Panc1 (cell line): ENCODE results near the gene TNNC1. TPM values are rescaled to one million over a fixed set of nuclear protein-coding genes. Genes with fewer than 3 reads are reported as not detected.

Experiments
- ATAC-seq: fragments of 200-7000 bp; cut with Tn5 transposase; 2 replicates; pipeline ENCODE4 v1.9.1; 2020; ENCODE audit warnings: mild to moderate bottlenecking, moderate library complexity
- BruUV-seq: library from RNA; stranded (reverse); fragments of 400-500 nt; replicated peaks from 2 replicates; lab custom pipeline; 2021; lab: Mats Ljungman, UMichigan
- CTCF ChIA-PET: fragments of 300-600 bp; sonication (Branson Sonifier 250); formaldehyde crosslinking; loops from one replicate; lab custom pipeline; 2022; ENCODE audit warnings: antibody characterized with exemption; lab: Charles Lee
- POLR2A ChIA-PET: fragments of 300-600 bp; sonication (Branson Sonifier 250); formaldehyde crosslinking; loops from one replicate; lab custom pipeline; 2022; ENCODE audit warnings: antibody characterized with exemption; lab: Charles Lee
- DNase-seq: peaks from one replicate; pipeline ENCODE4 v3.0.0-alpha.2; 2010; ENCODE audit warnings: low read depth, low spot score
- H3K27ac ChIP-seq: 2 replicates; pipeline ENCODE4 v1.5.1; 2011; ENCODE audit warnings: mild to moderate bottlenecking, low read length, inconsistent platforms
- H3K27me3 ChIP-seq: fragments of 200-500 bp; sonication (Bioruptor generic); 2 replicates; pipeline ENCODE4 v1.6.0; 2014; ENCODE audit warnings: low read length, inconsistent platforms; ENCODE audit not compliant: control insufficient read depth, insufficient read depth
- H3K36me3 ChIP-seq: fragments of 200-500 bp; sonication (Bioruptor generic); 2 replicates; pipeline ENCODE4 v1.5.1; 2014; ENCODE audit warnings: inconsistent platforms, mild to moderate bottlenecking, low read length, moderate library complexity; ENCODE audit not compliant: control insufficient read depth, insufficient read depth
- H3K4me1 ChIP-seq: 2 replicates; pipeline ENCODE4 v1.5.1; 2011; ENCODE audit warnings: inconsistent platforms, mild to moderate bottlenecking, low read length, moderate library complexity; ENCODE audit not compliant: control insufficient read depth, insufficient read depth
- H3K4me3 ChIP-seq, 2 experiments: 2 replicates each; pipeline ENCODE4 v1.5.1; 2011 to 2012; ENCODE audit warnings: low read depth in 2 of 2, low read length in 2 of 2, mild to moderate bottlenecking in 2 of 2, inconsistent platforms in 1 of 2, moderate library complexity in 1 of 2
- H3K9me3 ChIP-seq: fragments of 200-500 bp; sonication (Bioruptor generic); 2 replicates; pipeline ENCODE4 v1.5.1; 2014; ENCODE audit warnings: low read depth, mild to moderate bottlenecking, inconsistent platforms, low read length, moderate library complexity; ENCODE audit not compliant: control insufficient read depth, insufficient read depth
- POLR2AphosphoS5 ChIP-seq: IDR thresholded peaks from 2 replicates; pipeline ENCODE4 v1.6.1; 2012; ENCODE audit warnings: mild to moderate bottlenecking, low read depth, low read length, moderate library complexity
- REST ChIP-seq, 2 experiments: IDR thresholded peaks; 2 replicates each; pipeline ENCODE4 v1.6.1; 2011 to 2012; ENCODE audit warnings: low read depth in 2 of 2, control low read depth in 1 of 2, low read length in 1 of 2, mild to moderate bottlenecking in 1 of 2, moderate library complexity in 1 of 2; ENCODE audit not compliant: insufficient read depth in 1 of 2
- SIN3A ChIP-seq: IDR thresholded peaks from 2 replicates; pipeline ENCODE4 v1.6.1; 2012; ENCODE audit warnings: low read depth, mild to moderate bottlenecking, low read length, moderate library complexity, borderline replicate concordance; ENCODE audit not compliant: insufficient read depth
- in situ Hi-C: cut with HindIII; loops from 2 replicates; pipeline ENCODE4 v1.10.0; 2016; ENCODE audit warnings: low sequenced_read_pairs, low pct_unique_long_range_greater_than_20kb
- intact Hi-C: fragments of 100-400 bp; cut with micrococcal nuclease; formaldehyde crosslinking; loops from one replicate; pipeline ENCODE4 v1.10.0; 2022; ENCODE audit not compliant: unreplicated experiment
- total RNA-seq: library from RNA; stranded (reverse); gene quantifications from one replicate; pipeline ENCODE4 v1.2.1, GENCODE V29; 2021; ENCODE audit not compliant: unreplicated experiment
- TF ChIP-seq, protein P1 (sequence below): fragments of 450-650 bp; IDR thresholded peaks from 2 replicates; pipeline ENCODE4 v1.5.1; 2017; ENCODE audit warnings: mild to moderate bottlenecking

Gene TNNC1
- total RNA-seq, 1 experiment from 2014 or later: 5.2 TPM

- TF ChIP-seq POLR2AphosphoS5 (no peak), REST (IDR thresholded peaks at IDR 0.05; ENCODE audit: insufficient read depth in 1 of 2, low read depth in 2 of 2, low read length in 1 of 2) (no peak)
- Histone ChIP-seq H3K4me3 (no peak within 1 kb of the TSS), H3K36me3 (no peaks in the 10 kb centered on the region), H3K9me3 (no peaks in the 10 kb centered on the region), H3K27me3 (no peaks in the 10 kb centered on the region), H3K27ac (no peak within 1 kb of the TSS), H3K4me1 (no peaks in the 10 kb centered on the region)
- BruUV-seq: no TSS peak
- CTCF ChIA-PET: no interaction called here
- POLR2A ChIA-PET: no interaction called here
- intact Hi-C loops (no loop called here), in situ Hi-C loops (no loop called here)
- ATAC-seq: no peak
- DNase-seq: no peak
These were observed 41.1 kb upstream of the TNNC1 start, which contains the start of gene STAB1 for GRCh38 chr3:52494886-52495495. Gene STAB1 (plus strand): TSS chr3:52495338. CDS start chr3:52495414, 76 bp downstream.

- ATAC-seq (no peak), DNase-seq (no peak)
- CTCF ChIA-PET: no interaction called here
- POLR2A ChIA-PET: no interaction called here
- no peaks in the 10 kb centered on the region for H3K36me3 ChIP-seq
- H3K4me3 ChIP-seq: no peak overlapping the region
- no peaks in the 10 kb centered on the region for H3K27me3 ChIP-seq
- BruUV-seq: no TSS peak
- H3K4me1 ChIP-seq: no peaks in the 10 kb centered on the region
- TF ChIP-seq SIN3A: no peak
- intact Hi-C loops (no loop called here), in situ Hi-C loops (no loop called here)
- H3K27ac ChIP-seq: no peak overlapping the region
- H3K9me3 ChIP-seq: no peaks in the 10 kb centered on the region
These were observed 40.6 kb upstream of the TNNC1 start for GRCh38 chr3:52494445-52494844.

DNA sequence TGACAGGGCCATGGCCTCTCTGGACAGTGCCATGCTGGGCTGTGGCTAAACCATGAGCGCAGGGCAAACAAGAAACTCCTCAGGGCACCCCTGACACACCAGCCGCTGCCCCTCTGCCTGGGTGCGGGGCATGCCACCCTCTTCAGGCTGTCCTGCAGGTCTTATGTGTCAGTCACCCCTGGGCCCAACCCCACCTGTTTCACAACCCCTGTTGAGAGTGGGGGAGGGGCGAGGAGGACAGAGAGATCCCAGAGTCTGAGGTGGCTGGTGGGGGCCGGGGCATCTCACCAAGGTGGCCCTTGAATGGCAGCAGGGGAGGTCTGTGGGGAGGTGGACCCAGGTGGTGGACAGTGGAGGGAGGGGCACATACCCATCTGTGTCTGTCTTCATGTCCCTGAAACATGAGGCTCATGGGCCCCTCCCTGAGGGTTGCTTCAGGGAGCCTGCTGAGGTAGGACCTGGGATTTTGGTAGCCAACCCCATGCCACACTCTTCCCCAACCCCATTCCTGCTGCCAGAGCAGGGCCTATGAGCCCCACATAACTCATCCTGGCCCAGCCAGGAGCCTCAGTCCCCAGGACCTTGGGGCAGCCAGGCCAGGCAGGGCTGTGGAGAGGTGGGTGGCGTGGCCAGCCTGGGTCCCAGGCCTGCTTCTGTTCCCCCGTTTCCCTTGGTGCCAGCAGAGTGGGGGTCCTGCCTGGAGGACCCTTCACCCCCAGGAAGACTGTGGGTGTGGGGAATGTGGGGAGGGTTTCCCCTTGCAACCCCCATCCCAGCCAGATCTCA is 39.6 kb upstream of the TNNC1 start:
- ATAC-seq (no peak), DNase-seq (no peak)
- Histone ChIP-seq H3K36me3 (no peaks in the 10 kb centered on the region), H3K9me3 (no peaks in the 10 kb centered on the region), H3K27me3 (no peaks in the 10 kb centered on the region), H3K27ac (no peak overlapping the region), H3K4me3 (no peak overlapping the region), H3K4me1 (no peaks in the 10 kb centered on the region)
- ChIA-PET CTCF (no interaction called here), POLR2A (no interaction called here)
- TF ChIP-seq, protein P1, sequence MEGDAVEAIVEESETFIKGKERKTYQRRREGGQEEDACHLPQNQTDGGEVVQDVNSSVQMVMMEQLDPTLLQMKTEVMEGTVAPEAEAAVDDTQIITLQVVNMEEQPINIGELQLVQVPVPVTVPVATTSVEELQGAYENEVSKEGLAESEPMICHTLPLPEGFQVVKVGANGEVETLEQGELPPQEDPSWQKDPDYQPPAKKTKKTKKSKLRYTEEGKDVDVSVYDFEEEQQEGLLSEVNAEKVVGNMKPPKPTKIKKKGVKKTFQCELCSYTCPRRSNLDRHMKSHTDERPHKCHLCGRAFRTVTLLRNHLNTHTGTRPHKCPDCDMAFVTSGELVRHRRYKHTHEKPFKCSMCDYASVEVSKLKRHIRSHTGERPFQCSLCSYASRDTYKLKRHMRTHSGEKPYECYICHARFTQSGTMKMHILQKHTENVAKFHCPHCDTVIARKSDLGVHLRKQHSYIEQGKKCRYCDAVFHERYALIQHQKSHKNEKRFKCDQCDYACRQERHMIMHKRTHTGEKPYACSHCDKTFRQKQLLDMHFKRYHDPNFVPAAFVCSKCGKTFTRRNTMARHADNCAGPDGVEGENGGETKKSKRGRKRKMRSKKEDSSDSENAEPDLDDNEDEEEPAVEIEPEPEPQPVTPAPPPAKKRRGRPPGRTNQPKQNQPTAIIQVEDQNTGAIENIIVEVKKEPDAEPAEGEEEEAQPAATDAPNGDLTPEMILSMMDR: no peak
- intact Hi-C loops (no loop called here), in situ Hi-C loops (no loop called here)
- no TSS peak for BruUV-seq
